A673 (cell line): ENCODE results near the gene INPP4A.

Experiments used
- EZH2 ChIP-seq: fragments of 200-600 bp; sonication (generic); IDR thresholded peaks from 2 replicates; pipeline ENCODE4 v1.6.1; 2017; ENCODE audit warnings: borderline replicate concordance, low read depth, mild to moderate bottlenecking, mixed read lengths, antibody characterized with exemption, low read length; ENCODE audit not compliant: poor library complexity, severe bottlenecking
- TF ChIP-seq, protein P1 (sequence below): fragments of 300-800, 200-600 bp; sonication (generic); conservative IDR thresholded peaks from 2 replicates; pipeline ENCODE4 v1.5.1; 2017; ENCODE audit warnings: low read depth, mild to moderate bottlenecking, antibody characterized with exemption, low read length, moderate library complexity, mixed read lengths

DNA sequence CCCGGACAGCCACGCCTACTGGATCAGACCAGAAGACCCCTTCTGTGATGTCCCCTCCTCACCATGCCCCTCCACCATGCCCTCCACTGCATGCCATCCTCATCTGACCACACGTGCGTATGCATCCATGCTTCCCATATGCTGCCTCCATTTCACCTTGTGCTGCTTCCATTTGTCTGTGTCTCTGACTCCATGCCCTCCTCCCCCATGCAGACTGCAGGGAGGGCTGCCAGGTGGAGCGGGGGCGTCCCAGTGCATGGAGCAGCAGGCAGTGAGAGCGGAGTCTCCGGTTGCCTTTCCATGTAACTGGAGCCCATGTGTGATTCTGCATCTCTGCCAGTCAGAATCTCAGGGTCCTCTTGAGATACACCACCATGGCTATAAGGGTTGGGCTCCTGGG lies 111.0 kb downstream of the INPP4A start:
- TF ChIP-seq, protein P1, sequence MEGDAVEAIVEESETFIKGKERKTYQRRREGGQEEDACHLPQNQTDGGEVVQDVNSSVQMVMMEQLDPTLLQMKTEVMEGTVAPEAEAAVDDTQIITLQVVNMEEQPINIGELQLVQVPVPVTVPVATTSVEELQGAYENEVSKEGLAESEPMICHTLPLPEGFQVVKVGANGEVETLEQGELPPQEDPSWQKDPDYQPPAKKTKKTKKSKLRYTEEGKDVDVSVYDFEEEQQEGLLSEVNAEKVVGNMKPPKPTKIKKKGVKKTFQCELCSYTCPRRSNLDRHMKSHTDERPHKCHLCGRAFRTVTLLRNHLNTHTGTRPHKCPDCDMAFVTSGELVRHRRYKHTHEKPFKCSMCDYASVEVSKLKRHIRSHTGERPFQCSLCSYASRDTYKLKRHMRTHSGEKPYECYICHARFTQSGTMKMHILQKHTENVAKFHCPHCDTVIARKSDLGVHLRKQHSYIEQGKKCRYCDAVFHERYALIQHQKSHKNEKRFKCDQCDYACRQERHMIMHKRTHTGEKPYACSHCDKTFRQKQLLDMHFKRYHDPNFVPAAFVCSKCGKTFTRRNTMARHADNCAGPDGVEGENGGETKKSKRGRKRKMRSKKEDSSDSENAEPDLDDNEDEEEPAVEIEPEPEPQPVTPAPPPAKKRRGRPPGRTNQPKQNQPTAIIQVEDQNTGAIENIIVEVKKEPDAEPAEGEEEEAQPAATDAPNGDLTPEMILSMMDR = no peak
- TF ChIP-seq EZH2 = no peak
